Fibroblast of lung (primary cell): ENCODE measurements around the gene SLC66A3.

Experiments
- EZH2 ChIP-seq: IDR thresholded peaks from 2 replicates; pipeline ENCODE4 v1.5.1; 2012; ENCODE audit warnings: low read length, control low read depth, mild to moderate bottlenecking; ENCODE audit errors: missing control alignments
- TF ChIP-seq, protein P1 (sequence below), 2 donors: IDR thresholded peaks in 1 of 2; conservative IDR thresholded peaks in 1 of 2; 1 replicate in 1 of 2; 2 replicates in 1 of 2; pipeline ENCODE4 v1.5.1; 2011 to 2012; ENCODE audit warnings: low read length in 2 of 2, control low read depth in 1 of 2, inconsistent platforms in 1 of 2, low read depth in 1 of 2, mild to moderate bottlenecking in 1 of 2

DNA sequence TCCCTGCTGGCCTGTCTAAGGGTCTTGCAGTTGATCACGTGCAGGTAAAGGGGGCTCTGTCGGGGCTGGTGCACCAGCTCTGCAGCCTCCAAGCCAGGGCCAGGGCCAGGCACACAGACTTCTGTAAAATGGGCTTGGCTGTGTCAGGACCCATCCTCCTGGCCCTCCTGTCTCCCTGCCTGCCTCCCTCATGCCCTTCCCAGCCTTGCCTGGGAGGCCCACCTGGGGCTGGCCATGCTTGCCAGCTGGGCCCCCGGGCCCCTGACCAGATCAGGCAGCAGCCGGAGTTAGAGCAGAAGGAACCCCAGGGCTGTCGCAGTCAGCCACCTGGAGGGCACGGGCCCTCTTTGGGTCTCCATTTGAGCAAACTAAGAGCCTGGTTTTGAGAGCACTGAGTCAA lies 2.0 kb downstream of the SLC66A3 start:
- TF ChIP-seq, protein P1, sequence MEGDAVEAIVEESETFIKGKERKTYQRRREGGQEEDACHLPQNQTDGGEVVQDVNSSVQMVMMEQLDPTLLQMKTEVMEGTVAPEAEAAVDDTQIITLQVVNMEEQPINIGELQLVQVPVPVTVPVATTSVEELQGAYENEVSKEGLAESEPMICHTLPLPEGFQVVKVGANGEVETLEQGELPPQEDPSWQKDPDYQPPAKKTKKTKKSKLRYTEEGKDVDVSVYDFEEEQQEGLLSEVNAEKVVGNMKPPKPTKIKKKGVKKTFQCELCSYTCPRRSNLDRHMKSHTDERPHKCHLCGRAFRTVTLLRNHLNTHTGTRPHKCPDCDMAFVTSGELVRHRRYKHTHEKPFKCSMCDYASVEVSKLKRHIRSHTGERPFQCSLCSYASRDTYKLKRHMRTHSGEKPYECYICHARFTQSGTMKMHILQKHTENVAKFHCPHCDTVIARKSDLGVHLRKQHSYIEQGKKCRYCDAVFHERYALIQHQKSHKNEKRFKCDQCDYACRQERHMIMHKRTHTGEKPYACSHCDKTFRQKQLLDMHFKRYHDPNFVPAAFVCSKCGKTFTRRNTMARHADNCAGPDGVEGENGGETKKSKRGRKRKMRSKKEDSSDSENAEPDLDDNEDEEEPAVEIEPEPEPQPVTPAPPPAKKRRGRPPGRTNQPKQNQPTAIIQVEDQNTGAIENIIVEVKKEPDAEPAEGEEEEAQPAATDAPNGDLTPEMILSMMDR (conservative IDR thresholded peaks at IDR 0.05 in 1 of 2, IDR thresholded peaks at IDR 0.05 in 1 of 2; ENCODE audit: low read depth in 1 of 2, low read length in 2 of 2), result no peak
- TF ChIP-seq EZH2, result no peak
